Neural progenitor cell (in vitro differentiated cells): Measurements from ENCODE around the gene GRM8. TPM values are rescaled to one million over a fixed set of nuclear protein-coding genes. Genes with fewer than 3 reads are reported as not detected.

Experiments used
- DNase-seq: peaks from one replicate; pipeline ENCODE4 v3.0.0-alpha.2; 2016; ENCODE audit warnings: low spot score
- H2AFZ ChIP-seq: fragments of 200-600 bp; sonication (generic); replicated peaks from 2 replicates; pipeline ENCODE4 v1.6.1; 2016; ENCODE audit warnings: antibody characterized with exemption
- H3F3A ChIP-seq: fragments of 200-600 bp; sonication (generic); 2 replicates; pipeline ENCODE4 v1.6.1; 2016; ENCODE audit warnings: antibody characterized with exemption, low read depth
- H3K27ac ChIP-seq: fragments of 200-600 bp; sonication (generic); 2 replicates; pipeline ENCODE4 v1.5.1; 2016; ENCODE audit warnings: mild to moderate bottlenecking
- H3K27me3 ChIP-seq: fragments of 200-600 bp; sonication (generic); 2 replicates; pipeline ENCODE4 v1.6.1; 2016; ENCODE audit warnings: mild to moderate bottlenecking, moderate library complexity
- H3K36me3 ChIP-seq: fragments of 200-600 bp; sonication (generic); 2 replicates; pipeline ENCODE4 v1.5.1; 2016
- H3K4me1 ChIP-seq: fragments of 200-600 bp; sonication (generic); 2 replicates; pipeline ENCODE4 v1.6.1; 2016; ENCODE audit warnings: mixed run types
- H3K4me2 ChIP-seq: fragments of 200-600 bp; sonication (generic); 2 replicates; pipeline ENCODE4 v1.6.1; 2016
- H3K4me3 ChIP-seq: fragments of 200-600 bp; sonication (generic); 2 replicates; pipeline ENCODE4 v1.5.1; 2016
- H3K79me2 ChIP-seq: fragments of 200-600 bp; sonication (generic); 2 replicates; pipeline ENCODE4 v1.6.1; 2016; ENCODE audit warnings: low read depth
- H3K9ac ChIP-seq: fragments of 200-600 bp; sonication (generic); 2 replicates; pipeline ENCODE4 v1.6.1; 2016
- H3K9me3 ChIP-seq: fragments of 200-600 bp; sonication (generic); 2 replicates; pipeline ENCODE4 v1.5.1; 2016; ENCODE audit warnings: low read depth
- H4K20me1 ChIP-seq: fragments of 200-600 bp; sonication (generic); 2 replicates; pipeline ENCODE4 v1.6.1; 2016; ENCODE audit warnings: low read depth
- H3K27ac Mint-ChIP-seq: 3 replicates; pipeline ENCODE4 v1.8.0; 2021; ENCODE audit warnings: mixed read lengths
- H3K27me3 Mint-ChIP-seq: 2 replicates; pipeline ENCODE4 v1.8.0; 2022; ENCODE audit warnings: low read depth, mild to moderate bottlenecking, inconsistent platforms, moderate library complexity, mixed read lengths; ENCODE audit not compliant: insufficient read depth
- H3K36me3 Mint-ChIP-seq: 3 replicates; pipeline ENCODE4 v1.8.0; 2021; ENCODE audit warnings: mixed read lengths
- H3K4me1 Mint-ChIP-seq: 3 replicates; pipeline ENCODE4 v1.8.0; 2021; ENCODE audit warnings: mixed read lengths
- H3K4me3 Mint-ChIP-seq: 3 replicates; pipeline ENCODE4 v1.8.0; 2021; ENCODE audit warnings: mild to moderate bottlenecking, moderate library complexity, mixed read lengths
- H3K9me3 Mint-ChIP-seq: 3 replicates; pipeline ENCODE4 v1.8.0; 2020; ENCODE audit warnings: mixed read lengths
- CTCF ChIP-seq: fragments of 200-600 bp; sonication (generic); IDR thresholded peaks from 2 replicates; pipeline ENCODE4 v1.5.1; 2017; ENCODE audit warnings: antibody characterized with exemption, mild to moderate bottlenecking
- EZH2 ChIP-seq: fragments of 200-600 bp; sonication (generic); IDR thresholded peaks from 2 replicates; pipeline ENCODE4 v1.6.1; 2017; ENCODE audit warnings: antibody characterized with exemption, mild to moderate bottlenecking, moderate library complexity
- EZH2phosphoT487 ChIP-seq: fragments of 200-600 bp; sonication (generic); IDR thresholded peaks from 2 replicates; pipeline ENCODE4 v1.6.1; 2017; ENCODE audit warnings: antibody characterized with exemption
- total RNA-seq: library from RNA; depleted of rRNA; stranded (reverse); fragments of >200 nt; gene quantifications from 2 replicates; pipeline ENCODE4 v1.2.3, GENCODE V29; 2015; ENCODE audit warnings: low replicate concordance

The GRM8 gene
- total RNA-seq, 1 donor from 2014 or later: 0.62 TPM

DNA sequence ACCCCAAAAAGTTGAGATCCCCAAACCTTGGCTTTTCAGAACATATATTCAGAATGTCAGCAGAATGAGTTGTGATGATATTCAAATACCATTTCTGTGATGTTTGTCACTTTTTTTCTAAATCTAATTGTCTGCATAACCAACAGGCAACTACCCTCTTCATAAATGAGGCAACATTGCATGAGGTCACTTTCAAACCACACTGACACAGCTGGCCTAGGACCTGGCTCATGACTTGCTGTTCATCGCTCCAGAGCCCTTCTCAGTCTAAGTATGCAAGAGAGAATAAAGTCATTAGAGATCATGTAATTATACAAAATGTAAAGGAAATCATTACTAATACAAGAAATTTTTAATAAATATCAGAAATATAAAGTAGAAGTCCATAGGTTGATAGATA, 681.9 kb downstream of the GRM8 start:
- Mint-ChIP-seq H3K27me3 (peaks cover 2% of the 10 kb centered on the region), H3K27ac (no peak overlapping the region)
- H3K9me3 ChIP-seq: no peaks in the 10 kb centered on the region

DNA sequence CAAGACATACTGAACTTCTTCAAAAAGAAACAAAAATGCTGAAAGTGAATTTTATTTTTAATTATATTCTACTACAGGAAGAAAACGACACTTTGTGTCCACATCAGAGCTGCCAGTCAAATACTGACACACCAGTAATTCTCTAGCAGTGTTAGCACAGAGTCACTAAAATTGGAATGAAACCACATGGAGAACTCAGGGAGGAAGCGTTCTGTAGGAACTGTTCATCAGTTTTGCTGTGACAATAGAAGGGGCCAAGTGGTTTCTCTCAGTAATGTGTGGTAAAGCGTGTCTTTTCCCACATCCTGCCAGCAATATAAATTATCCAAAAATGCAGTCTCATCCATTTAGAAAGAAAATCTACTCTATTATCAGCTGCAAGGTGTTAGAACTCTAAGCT, 683.3 kb downstream of the GRM8 start:
- Mint-ChIP-seq H3K4me1 (peaks cover 5% of the 10 kb centered on the region), H3K36me3 (no peaks in the 10 kb centered on the region), H3K27ac (no peak overlapping the region), H3K4me3 (no peak overlapping the region), H3K9me3 (no peaks in the 10 kb centered on the region), H3K27me3 (peaks cover 2% of the 10 kb centered on the region)
- no peak overlapping the region for H3K27ac ChIP-seq
- no peaks in the 10 kb centered on the region for H3K36me3 ChIP-seq
- TF ChIP-seq EZH2 (no peak), EZH2phosphoT487 (no peak), CTCF (no peak)
- no peak overlapping the region for H3K4me2 ChIP-seq
- no peak overlapping the region for H3K4me3 ChIP-seq
- no peaks in the 10 kb centered on the region for H3K9me3 ChIP-seq
- H3K79me2 ChIP-seq: no peaks in the 10 kb centered on the region
- no peaks in the 10 kb centered on the region for H4K20me1 ChIP-seq
- no peak for DNase-seq
- H3K9ac ChIP-seq: no peak overlapping the region
- H2AFZ ChIP-seq: no peak overlapping the region
- H3K4me1 ChIP-seq: peaks cover 8% of the 10 kb centered on the region
- H3K27me3 ChIP-seq: no peaks in the 10 kb centered on the region
- no peaks in the 10 kb centered on the region for H3F3A ChIP-seq

More for the DNA sequence above, 681.9 kb downstream of the GRM8 start:
- Histone ChIP-seq H3F3A (no peaks in the 10 kb centered on the region), H4K20me1 (no peaks in the 10 kb centered on the region), H3K27ac (no peak overlapping the region), H3K79me2 (no peaks in the 10 kb centered on the region), H3K9ac (no peak overlapping the region), H3K4me1 (peaks cover 8% of the 10 kb centered on the region), H3K36me3 (no peaks in the 10 kb centered on the region), H3K4me2 (no peak overlapping the region), H2AFZ (no peak overlapping the region), H3K4me3 (no peak overlapping the region), H3K27me3 (no peaks in the 10 kb centered on the region)
- no peaks in the 10 kb centered on the region for H3K9me3 Mint-ChIP-seq
- peaks cover 5% of the 10 kb centered on the region for H3K4me1 Mint-ChIP-seq
- DNase-seq: no peak
- H3K4me3 Mint-ChIP-seq: no peak overlapping the region
- H3K36me3 Mint-ChIP-seq: no peaks in the 10 kb centered on the region
- TF ChIP-seq EZH2phosphoT487 (no peak), CTCF (no peak), EZH2 (no peak)

DNA sequence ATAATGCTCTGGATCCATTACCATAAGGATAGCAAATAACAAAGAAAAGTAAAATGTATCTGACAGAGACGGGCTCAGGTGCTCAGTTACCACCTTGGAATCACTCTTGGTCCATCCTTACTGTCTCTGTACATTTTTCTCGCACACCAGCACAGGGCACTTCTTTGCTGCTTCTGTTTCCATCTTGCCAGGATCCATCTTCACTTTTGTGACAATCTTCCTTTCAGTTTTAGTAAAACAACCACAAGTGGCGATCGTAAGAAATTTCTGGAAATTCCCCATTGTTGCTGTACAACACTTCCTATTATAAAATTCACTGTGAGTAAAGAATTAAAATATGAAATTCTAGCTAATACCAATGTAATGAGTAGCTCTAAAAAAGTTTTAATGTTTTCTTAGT, 695.5 kb downstream of the GRM8 start:
- no peaks in the 10 kb centered on the region for H3K79me2 ChIP-seq
- H3K9ac ChIP-seq: no peak overlapping the region
- no peak overlapping the region for H2AFZ ChIP-seq
- H3K4me3 ChIP-seq: no peak overlapping the region
- H4K20me1 ChIP-seq: no peaks in the 10 kb centered on the region
- no peak for DNase-seq
- no peaks in the 10 kb centered on the region for H3K36me3 ChIP-seq
- TF ChIP-seq EZH2 (no peak), CTCF (no peak), EZH2phosphoT487 (no peak)
- Mint-ChIP-seq H3K27ac (no peak overlapping the region), H3K4me1 (no peaks in the 10 kb centered on the region), H3K9me3 (no peaks in the 10 kb centered on the region), H3K4me3 (no peak overlapping the region), H3K36me3 (no peaks in the 10 kb centered on the region), H3K27me3 (no peaks in the 10 kb centered on the region)
- H3K9me3 ChIP-seq: no peaks in the 10 kb centered on the region
- no peaks in the 10 kb centered on the region for H3K27me3 ChIP-seq
- no peak overlapping the region for H3K27ac ChIP-seq
- no peaks in the 10 kb centered on the region for H3K4me1 ChIP-seq
- no peak overlapping the region for H3K4me2 ChIP-seq
- H3F3A ChIP-seq: no peaks in the 10 kb centered on the region
